GM21526 (cell line): Measurements from ENCODE around the gene SMR3B.
A peak's percentile ranks its signal among the peaks of the same experiment; 100 is the strongest.

Source experiments
- ATAC-seq: cut with Tn5 transposase; IDR thresholded peaks from one replicate; pipeline ENCODE4 v1.9.1; 2021; ENCODE audit warnings: moderate library complexity; ENCODE audit not compliant: unreplicated experiment, low FRiP score

Gene SMR3B

DNA sequence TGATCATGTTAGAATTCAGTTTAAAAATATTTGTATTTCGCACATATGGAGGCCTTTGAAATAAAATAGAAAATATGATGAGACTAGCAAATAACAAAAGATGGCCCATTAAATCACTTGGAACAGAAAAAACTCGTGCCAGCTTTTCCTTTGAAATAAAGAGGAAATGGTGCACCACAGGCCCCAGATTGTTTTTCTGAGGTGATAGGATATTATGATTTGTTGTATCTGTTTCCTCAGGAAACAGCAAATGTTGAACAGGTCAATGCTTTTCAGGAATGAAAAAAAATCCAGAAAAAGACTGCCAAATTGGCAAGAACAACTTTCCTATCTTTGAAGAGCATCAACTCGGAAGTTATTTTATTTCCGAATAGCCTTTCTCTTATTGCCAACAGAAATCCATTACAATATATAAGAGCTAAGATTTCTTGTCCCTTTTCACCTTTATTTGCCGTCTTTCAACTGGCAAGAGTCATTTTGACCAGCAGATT, at the start of gene SMR3B:
Gene SMR3B (plus strand): TSS at position 441 of the 491 bp plus-strand sequence. CDS start 1,380 bp downstream, outside the sequence.
- ATAC-seq, result no peak

DNA sequence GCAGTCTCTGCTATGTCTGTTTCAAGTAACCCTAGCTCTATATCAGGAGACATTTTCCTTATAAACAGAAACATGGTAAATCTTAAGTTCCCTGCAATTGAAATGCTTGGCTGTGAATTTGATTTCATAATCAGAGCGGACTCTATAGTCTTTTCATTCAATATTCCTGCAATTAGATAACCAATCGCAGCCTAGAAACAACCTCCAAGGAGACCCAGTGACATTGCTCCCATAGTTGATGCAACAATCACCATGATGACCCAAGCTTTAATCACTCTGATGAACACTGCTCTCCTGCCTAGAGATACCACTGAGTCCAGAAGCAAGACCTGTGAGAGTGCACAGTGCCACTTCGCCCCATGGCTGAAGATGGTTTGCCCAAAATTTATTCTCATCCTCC, 48.2 kb upstream of the SMR3B start, which contains the start of gene CABS1:
Gene CABS1 (plus strand): TSS at position 301 of the 400 bp plus-strand sequence. CDS start 59 bp downstream, at position 360.
- ATAC-seq, result no peak

DNA sequence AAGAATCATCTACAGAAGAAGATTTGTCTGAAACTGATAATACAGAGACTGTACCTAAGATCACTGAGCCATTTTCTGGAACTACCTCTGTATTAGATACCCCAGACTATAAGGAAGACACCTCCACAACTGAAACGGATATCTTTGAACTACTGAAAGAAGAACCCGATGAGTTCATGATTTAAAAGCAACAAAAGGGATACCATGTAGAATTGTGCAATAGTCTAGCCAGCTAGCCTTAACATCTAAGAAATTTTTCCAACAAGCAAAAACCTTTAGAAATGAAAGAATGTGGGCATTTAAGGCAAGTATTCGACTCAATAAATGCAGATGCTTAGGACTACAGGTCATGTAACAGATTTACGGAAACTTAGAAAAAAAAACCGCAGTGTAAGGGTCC, 46.9 kb upstream of the SMR3B start:
- ATAC-seq, result no peak

DNA sequence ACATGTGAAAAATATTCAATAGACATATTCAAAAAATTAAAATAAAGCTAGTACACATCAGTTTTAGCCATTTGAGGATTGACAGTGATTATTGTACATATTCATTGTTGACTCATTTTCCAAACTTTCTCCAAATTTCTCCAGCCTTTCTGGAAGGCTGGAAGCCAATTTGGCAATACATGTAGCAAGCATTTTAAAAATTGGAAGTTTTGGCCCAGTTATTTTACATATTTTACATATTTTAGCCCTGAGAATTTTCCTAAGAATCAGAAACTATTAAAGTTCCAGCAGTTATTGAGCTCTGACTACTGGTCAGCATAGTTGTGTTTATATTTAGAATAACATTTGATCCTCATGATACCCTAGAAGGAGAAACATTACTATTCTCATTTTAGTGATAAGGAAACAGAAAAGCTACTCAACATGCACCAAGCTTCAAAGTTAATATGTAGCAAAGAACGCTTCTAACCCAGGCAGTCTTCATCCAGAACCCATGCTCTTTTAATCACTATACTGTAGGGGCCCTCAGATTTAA, 45.0 kb upstream of the SMR3B start:
- ATAC-seq, result no peak

DNA sequence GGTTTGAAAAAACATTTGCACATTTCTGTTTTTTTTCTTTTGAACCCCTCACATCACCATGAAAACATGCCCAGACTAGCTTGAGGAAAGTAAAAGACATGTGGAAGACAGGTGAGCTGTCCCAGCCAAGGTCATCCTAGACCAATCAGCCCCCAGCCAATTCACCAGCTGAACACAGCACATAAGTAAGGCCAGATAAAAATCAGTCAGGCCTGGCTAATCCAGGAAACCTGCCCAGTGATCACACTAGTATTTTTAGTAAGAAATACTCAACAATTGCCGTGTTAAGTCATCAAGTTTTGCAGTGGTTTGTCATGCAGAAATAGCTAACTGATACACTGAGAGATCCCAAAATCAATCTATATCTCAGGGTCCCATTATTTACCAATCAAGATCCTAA, 26.7 kb upstream of the SMR3B start:
- ATAC-seq, result no peak

DNA sequence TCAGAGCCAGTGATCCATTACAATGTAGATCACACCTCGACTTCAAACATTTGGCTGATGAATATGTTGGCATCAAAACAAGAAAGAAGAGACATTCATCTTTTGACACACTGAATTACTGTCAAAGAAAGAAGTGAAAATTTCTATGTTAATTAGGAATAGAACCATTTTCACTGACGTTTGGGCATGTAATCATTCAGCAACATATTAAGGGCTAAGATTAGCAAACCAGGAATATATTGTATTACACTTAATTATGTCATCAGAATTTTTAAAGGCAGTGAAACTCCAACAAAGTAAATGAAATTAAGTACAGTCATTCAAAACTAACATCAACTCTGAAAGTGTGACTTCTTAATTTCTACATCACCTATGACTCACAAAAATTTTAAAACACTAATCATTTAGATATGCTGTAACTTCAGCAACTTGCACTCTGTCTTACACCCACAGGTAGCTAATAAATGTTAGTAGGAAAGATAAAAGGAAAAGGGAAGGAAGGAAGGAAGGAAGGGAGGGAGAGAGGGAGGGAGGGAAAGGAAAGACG, 23.7 kb upstream of the SMR3B start:
- ATAC-seq, result no peak

DNA sequence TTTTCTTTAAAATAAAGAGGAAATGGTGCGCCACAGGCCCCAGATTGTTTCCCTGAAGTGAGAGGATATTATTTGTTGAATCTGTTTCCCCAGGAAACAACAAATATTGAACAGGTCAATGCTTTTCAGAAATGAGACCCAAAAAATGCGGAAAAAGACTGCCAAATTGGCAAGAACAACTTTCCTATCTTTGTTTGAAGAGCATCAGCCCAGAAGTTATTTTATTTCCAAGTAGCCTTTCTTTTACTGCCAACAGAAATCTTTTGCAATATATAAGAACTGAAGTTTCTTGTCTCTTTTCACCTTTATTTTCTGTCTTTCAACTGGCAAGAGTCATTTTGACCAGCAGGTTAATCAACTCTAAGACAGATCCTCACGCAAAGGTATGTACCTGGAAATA, 22.5 kb upstream of the SMR3B start, which contains the start of gene SMR3A:
Gene SMR3A (plus strand): TSS at position 301 of the 400 bp plus-strand sequence. CDS start 1,356 bp downstream, outside the sequence.
- ATAC-seq, result no peak

DNA sequence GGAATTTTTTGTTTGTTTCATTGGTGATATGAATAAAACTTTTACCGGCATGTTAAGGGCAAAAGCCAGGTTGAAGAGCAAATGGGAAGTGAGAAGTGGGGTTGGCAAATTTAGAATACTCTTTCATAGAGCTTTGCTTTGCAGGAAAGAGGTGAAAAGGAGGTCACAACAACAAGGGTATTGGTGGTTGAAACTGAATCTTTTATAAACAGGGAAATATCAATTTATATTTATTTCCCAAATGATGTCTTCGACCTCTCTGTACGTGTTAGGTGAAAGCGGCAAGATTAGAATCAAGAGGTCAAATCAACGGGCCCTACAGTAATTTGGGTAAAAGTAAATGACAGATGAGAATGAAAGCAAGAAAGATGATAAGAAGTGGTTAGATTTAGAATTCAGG, 18.9 kb upstream of the SMR3B start:
- ATAC-seq, result no peak

DNA sequence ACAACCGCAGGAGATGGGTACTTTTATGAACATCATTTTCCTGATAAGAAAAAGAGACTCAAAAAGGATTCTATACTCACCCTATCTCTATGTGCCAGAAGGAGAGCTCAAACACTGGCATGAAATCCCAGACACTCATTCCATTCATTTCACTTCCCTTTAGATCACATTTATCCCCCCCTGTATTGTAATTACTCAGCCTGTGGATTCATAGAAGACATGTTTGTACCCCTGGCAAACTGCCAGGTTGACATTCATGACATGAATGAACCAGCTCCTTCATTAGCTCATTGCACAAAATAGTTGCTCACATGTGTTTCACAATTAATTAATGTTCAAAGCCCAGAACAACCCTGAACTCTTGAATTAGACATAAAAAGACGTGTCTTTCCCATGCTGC, 17.5 kb upstream of the SMR3B start:
- ATAC-seq, result no peak

DNA sequence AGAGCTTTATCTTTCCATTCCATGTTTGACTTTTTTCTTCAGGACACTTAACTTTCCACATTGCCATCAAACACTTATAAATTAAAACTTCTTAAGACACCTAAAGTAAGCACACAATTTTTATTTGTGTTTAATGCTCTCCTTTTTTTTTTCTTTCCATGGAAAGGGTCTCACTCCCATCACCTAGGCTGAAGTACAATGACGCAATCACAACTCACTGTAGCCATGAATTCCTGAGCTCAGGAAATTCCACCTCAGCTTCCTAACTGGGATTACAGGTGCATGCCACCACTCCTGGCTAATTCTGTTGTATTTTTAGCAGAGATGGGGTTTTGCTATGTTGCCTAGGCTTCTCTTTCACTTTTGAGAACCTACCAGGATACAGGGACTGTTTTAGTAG, 15.1 kb upstream of the SMR3B start:
- ATAC-seq, result no peak

DNA sequence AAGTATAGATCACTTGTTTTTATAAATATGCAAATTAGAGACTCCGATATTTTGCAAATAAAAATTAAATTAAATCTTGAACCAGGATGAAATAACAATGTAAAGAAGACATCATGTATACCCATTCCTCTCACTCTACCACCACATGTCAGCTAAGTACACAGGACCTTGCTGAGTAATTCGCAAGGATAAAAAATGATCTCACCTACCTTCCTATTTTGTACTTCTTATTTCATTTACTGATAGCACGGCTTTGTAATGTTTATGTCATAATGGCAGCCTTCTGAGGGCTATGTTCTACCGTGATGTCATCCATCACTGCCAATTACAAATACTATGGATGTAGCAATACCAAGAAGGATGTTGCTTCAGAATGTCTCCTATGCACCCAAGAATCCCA, 10.9 kb upstream of the SMR3B start:
- no peak for ATAC-seq

DNA sequence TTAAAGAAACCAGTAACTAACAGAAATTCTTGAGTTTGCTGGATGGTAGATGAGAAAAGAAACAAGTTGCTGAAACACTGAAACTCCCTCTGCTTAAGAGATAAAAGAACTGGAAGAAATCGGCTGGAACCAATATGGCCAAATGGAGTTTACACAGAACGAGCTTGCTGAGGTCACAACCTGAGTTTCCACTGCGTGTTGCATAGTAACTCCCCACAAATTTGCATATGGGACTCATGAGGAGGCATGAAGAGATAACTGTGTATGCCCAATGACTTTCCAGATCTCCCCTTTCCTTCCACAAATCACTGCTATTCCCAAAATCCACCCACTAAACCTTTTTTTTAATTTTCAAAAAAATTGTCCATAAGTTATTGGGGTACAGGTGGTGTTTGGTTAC, 10.2 kb upstream of the SMR3B start:
- no peak for ATAC-seq

DNA sequence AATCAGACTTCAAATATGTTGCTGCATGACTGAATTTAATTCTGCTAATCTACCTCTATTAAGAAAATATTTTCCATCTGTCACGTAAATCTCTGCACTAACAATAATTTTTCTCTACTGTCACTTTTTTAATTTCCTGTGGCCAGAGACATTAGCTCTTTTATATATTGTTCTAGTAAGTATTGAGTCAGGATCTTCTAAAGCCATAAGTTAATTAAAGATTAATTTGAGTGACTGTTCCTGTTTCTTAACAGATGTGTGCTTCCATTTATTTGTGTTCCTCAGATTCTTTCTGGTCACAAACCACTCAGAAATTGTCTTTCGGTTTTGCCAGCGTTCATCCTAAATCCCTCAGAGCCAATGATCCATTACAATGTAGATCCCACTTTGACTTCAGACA, 2.4 kb upstream of the SMR3B start:
- ATAC-seq, result no peak

DNA sequence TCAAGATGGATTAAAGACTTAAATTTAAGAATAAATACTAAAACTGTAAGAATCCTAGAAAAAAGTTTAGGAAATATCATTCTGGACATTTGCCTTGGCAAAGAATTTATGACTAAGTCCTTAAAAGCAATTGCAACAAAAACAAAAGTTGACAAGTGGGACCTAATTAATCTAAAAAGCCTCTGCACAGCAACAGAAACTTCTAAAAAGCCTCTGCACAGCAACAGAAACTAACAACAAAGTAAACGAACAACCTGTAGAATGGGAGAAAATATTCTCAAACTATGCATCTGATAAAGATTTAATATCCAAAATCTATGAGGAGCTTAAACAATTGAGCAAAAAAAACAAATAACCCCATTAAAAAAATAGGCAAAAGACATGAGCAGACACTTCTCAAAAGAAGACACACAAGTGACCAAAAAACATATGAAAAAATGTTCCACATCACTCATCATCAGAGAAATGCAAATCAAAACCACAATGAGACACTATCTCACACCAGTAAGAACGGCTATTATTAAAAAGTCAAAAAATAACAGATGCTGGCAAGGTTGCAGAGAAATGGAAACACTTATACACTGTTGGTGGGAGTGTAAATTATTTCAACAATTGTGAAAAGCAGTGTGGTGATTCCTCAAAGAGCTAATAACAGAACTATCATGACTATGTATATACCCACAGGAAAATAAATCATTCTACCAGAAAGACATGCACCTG, 9.3 kb downstream of the SMR3B start:
- ATAC-seq, result peak; percentile 54

DNA sequence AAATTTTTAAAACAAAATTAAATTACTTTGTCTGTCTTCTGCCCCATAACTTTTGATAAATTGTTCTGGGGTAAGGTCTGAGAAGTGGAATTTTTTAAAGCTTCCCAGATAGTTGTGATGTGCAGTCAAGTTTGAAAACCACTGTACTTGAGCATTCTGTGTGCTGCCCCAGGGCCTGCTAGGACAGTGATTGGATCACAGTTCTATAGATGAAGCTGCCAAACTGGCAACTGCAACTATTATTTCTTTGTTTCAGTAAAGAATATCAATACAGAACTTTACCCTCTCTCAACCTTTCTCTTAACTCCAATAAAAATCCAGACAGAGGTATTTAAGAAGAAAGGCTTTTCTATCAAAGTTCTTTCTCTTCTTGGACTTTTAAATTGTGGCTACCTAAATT, 14.6 kb downstream of the SMR3B start, which contains the start of gene OPRPN:
Gene OPRPN (plus strand): TSS at position 361 of the 400 bp plus-strand sequence. CDS start 1,346 bp downstream, outside the sequence.
- no peak for ATAC-seq

DNA sequence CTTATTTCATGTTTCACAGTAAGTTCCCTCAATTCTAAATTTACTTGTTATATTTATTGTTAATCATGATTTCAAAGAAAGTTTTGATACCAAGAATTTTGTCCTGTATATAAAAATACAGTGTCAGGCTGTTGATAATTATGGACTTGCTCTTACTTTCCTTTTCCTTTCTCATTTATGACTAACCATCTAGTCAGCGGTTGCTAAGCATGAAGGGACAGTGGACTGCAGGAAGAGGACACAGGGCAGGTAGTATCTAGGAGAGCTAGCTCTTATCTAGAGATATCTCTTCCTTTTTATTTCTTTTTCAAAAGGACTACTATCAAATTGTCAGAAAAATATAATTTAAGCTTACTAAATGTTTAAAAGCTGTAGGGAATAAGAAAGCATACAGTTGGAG, 16.4 kb downstream of the SMR3B start:
- no peak for ATAC-seq

DNA sequence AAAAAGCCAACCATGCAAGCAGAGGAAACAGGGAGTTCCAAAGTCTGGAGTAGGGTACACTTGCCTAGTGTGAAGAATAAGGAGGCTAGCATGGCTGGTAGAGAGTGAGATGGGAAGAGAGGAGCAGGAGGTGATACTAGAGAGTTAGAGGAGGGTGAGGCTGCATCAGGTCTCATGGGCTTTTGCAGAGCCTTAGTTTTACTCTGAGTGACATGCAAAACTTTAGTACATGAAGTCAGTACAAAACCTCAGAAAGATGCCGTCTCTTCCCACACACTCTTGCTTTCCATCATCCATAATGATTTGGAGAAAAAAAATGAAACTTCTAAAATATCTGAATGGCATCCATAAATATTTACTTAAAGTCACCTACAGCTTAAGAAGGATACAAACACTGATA, 19.8 kb downstream of the SMR3B start:
- ATAC-seq, result peak; percentile 51

DNA sequence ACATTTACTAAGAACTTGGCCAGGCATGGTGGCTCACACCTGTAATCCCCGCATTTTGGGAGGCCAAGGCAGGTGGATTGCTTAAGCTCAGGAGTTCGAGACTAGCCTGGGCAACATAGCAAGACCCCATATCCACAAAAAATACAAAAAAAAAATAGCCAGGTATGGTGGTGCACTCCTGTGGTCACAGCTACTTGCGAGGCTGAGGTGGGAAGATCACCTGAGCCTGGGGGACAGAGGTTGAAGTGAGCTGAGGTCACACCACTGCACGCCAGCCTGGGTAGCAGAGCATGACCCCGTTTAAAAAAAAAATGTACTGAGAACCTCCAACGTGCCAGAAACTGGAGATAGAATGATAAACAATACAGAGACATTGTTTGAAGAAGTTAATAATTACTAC, 22.8 kb downstream of the SMR3B start:
- ATAC-seq, result no peak

DNA sequence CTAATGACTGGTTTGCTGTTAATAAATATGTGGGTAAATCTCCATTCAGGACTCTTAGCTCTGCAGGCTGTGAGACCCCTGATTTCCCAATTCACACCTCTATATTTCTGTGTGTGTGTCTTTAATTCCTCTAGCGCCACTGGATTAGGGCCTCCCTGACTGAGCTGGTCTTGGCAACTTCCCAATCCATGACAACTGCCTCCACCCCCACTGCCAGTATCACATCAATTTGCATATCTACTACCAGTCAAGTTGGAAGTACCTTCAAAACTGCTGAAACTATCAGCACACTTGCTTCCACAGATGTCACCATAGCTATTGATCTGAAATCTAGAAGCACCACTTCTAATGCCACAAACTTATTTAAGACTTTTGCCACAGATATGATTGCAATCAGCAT, 42.4 kb downstream of the SMR3B start:
- ATAC-seq, result no peak

DNA sequence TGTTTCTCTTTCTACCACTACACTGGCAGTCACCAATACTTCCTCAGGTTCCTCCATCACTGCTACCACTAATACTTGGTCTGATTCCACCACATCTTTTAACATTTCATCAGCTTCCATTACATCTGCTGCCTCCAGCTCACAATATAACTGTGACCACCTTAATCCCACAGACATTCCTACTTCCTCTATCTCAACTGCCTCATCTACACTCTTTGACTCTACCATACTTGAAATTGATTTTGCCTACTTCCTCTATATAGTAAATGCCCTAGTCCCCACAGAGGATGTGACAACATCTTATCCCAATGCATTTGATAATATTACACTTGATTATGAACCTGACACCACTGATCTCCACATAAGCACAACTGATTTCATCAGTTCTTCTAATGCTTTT, 43.9 kb downstream of the SMR3B start:
- ATAC-seq, result no peak

DNA sequence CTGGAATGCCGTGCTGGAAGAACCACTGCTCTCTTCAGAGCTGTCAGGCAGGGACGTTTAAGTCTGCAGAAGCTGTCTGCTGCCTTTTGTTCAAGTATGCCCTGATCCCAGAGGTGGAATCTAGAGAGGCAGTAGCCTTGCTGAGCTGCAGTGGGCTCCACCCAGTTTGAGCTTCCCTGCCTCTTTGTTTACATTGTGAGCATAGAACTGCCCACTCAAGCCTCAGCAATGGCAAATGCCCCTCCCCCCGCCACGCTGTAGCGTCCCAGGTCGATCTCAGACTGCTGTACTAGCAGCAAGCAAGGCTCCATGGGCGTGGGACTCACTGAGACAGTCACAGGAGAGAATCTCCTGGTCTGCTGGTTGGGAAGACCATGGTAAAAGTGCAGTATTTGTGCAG, 54.3 kb downstream of the SMR3B start:
- ATAC-seq, result no peak
